Measurements from ENCODE around the gene ARHGAP15. TPM values are rescaled to one million over a fixed set of nuclear protein-coding genes. Genes with fewer than 3 reads are reported as not detected.

ARHGAP15 gene
- total RNA-seq, 1 experiment from 2014 or later = not detected

DNA sequence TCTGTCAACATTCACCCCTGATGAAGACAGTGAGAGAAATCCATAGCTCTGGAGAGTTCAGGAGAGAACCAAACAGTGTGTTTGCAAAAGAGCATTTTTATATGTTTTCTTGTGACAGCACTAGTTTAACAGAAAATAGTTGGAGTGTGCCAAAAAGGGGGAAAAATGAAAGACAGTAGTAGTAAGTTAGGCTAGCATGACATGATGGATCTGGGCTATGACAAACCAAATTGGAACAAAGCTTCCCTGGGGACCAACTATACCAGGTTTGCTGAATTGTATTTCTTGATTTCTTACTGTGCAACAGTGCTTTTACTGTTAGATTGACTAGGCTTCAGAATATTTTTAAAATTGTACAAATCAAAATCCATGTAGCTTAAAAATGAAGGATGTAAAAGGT, 159.8 kb downstream of the ARHGAP15 start:
- TF ChIP-seq, protein P1, sequence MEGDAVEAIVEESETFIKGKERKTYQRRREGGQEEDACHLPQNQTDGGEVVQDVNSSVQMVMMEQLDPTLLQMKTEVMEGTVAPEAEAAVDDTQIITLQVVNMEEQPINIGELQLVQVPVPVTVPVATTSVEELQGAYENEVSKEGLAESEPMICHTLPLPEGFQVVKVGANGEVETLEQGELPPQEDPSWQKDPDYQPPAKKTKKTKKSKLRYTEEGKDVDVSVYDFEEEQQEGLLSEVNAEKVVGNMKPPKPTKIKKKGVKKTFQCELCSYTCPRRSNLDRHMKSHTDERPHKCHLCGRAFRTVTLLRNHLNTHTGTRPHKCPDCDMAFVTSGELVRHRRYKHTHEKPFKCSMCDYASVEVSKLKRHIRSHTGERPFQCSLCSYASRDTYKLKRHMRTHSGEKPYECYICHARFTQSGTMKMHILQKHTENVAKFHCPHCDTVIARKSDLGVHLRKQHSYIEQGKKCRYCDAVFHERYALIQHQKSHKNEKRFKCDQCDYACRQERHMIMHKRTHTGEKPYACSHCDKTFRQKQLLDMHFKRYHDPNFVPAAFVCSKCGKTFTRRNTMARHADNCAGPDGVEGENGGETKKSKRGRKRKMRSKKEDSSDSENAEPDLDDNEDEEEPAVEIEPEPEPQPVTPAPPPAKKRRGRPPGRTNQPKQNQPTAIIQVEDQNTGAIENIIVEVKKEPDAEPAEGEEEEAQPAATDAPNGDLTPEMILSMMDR (conservative IDR thresholded peaks at IDR 0.05) = no peak
- TF ChIP-seq EZH2 (IDR thresholded peaks at IDR 0.05; ENCODE audit: low read depth) = no peak
- Histone ChIP-seq H3K4me1 (replicated peaks; ENCODE audit: insufficient read depth) (no peaks in the 10 kb centered on the region), H3F3A (ENCODE audit: insufficient read depth, low read depth) (no peaks in the 10 kb centered on the region), H3K79me2 (ENCODE audit: low read depth) (no peaks in the 10 kb centered on the region), H3K27ac (no peak overlapping the region), H3K9me3 (ENCODE audit: insufficient read depth, low read depth) (no peaks in the 10 kb centered on the region), H3K27me3 (ENCODE audit: insufficient read depth, low read depth) (no peaks in the 10 kb centered on the region), H4K20me1 (ENCODE audit: insufficient read depth) (no peaks in the 10 kb centered on the region), H3K4me2 (no peak overlapping the region), H3K36me3 (ENCODE audit: low read depth) (no peaks in the 10 kb centered on the region), H3K4me3 (no peak overlapping the region), H2AFZ (no peak overlapping the region), H3K9me2 (ENCODE audit: insufficient read depth) (no peaks in the 10 kb centered on the region)
- no TSS peak for BruUV-seq (replicated peaks)
- DNase-seq = no peak
- CTCF ChIA-PET = no interaction called here
- intact Hi-C loops (cut with micrococcal nuclease; ENCODE audit: unreplicated experiment) = no loop called here
- POLR2A ChIA-PET (ENCODE audit: unreplicated experiment) = no interaction called here

DNA sequence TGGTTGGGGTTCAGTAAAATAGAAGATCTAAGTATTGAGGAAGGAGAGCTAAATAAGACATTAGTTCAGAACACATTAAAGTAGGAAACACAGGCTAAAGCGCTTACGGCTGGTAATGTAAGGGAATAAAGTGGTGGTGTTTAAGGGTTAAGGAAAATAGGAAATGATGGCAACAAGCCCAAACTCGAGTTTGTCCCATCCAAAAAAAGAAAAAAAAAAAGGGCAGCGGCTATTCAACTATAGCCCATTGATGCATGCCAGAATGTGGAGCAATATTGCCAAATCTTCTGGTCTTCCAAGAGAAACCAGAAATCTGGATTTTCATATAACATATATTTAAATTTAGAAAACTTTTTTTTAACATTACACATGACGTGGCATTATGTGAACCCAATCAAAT, 161.0 kb downstream of the ARHGAP15 start:
- H3K4me1 ChIP-seq (replicated peaks; ENCODE audit: insufficient read depth) = no peaks in the 10 kb centered on the region
- H3K4me2 ChIP-seq = no peak overlapping the region
- H2AFZ ChIP-seq = no peak overlapping the region
- ChIA-PET CTCF (no interaction called here), POLR2A (ENCODE audit: unreplicated experiment) (no interaction called here)
- no peak for DNase-seq
- TF ChIP-seq, protein P1 (conservative IDR thresholded peaks at IDR 0.05) = no peak
- TF ChIP-seq EZH2 (IDR thresholded peaks at IDR 0.05; ENCODE audit: low read depth) = no peak
- H4K20me1 ChIP-seq (ENCODE audit: insufficient read depth) = no peaks in the 10 kb centered on the region
- no TSS peak for BruUV-seq (replicated peaks)
- H3K79me2 ChIP-seq (ENCODE audit: low read depth) = no peaks in the 10 kb centered on the region
- H3K9me2 ChIP-seq (ENCODE audit: insufficient read depth) = no peaks in the 10 kb centered on the region
- no peaks in the 10 kb centered on the region for H3K27me3 ChIP-seq (ENCODE audit: insufficient read depth, low read depth)
- H3K9me3 ChIP-seq (ENCODE audit: insufficient read depth, low read depth) = no peaks in the 10 kb centered on the region
- intact Hi-C loops (cut with micrococcal nuclease; ENCODE audit: unreplicated experiment) = no loop called here
- no peaks in the 10 kb centered on the region for H3K36me3 ChIP-seq (ENCODE audit: low read depth)
- no peak overlapping the region for H3K27ac ChIP-seq
- H3K4me3 ChIP-seq = no peak overlapping the region
- H3F3A ChIP-seq (ENCODE audit: insufficient read depth, low read depth) = no peaks in the 10 kb centered on the region

GRCh38 chr2:143294068-143294467, 164.8 kb downstream of the ARHGAP15 start:
- Histone ChIP-seq H3K36me3 (ENCODE audit: low read depth) (no peaks in the 10 kb centered on the region), H4K20me1 (ENCODE audit: insufficient read depth) (no peaks in the 10 kb centered on the region), H3K4me2 (no peak overlapping the region), H2AFZ (no peak overlapping the region), H3K27me3 (ENCODE audit: insufficient read depth, low read depth) (no peaks in the 10 kb centered on the region), H3K79me2 (ENCODE audit: low read depth) (no peaks in the 10 kb centered on the region), H3K4me3 (no peak overlapping the region), H3K9me2 (ENCODE audit: insufficient read depth) (no peaks in the 10 kb centered on the region), H3K27ac (no peak overlapping the region), H3K9me3 (ENCODE audit: insufficient read depth, low read depth) (no peaks in the 10 kb centered on the region), H3F3A (ENCODE audit: insufficient read depth, low read depth) (no peaks in the 10 kb centered on the region), H3K4me1 (replicated peaks; ENCODE audit: insufficient read depth) (no peaks in the 10 kb centered on the region)
- no peak for TF ChIP-seq EZH2 (IDR thresholded peaks at IDR 0.05; ENCODE audit: low read depth)
- TF ChIP-seq, protein P1 (conservative IDR thresholded peaks at IDR 0.05) = no peak
- intact Hi-C loops (cut with micrococcal nuclease; ENCODE audit: unreplicated experiment) = no loop called here
- no TSS peak for BruUV-seq (replicated peaks)
- CTCF ChIA-PET = no interaction called here
- no peak for DNase-seq
- POLR2A ChIA-PET (ENCODE audit: unreplicated experiment) = no interaction called here
